ENCODE results near the gene ANKRD44.

Gene ANKRD44

GRCh38 chr2:197156771-197157170 is 153.8 kb downstream of the ANKRD44 start:
- 0 out of 2 replicates have a peak, but pooled peaks cover 4% of the 10 kb centered on the region for H3K9me3 ChIP-seq (ENCODE audit: low read length)
- H3F3A ChIP-seq (ENCODE audit: insufficient read depth, low read length): peaks cover 8% of the 10 kb centered on the region; the same call in 1 of the 2 replicates
- 0 out of 2 replicates have a peak, but pooled peaks cover 2% of the 10 kb centered on the region for H3K79me2 ChIP-seq (ENCODE audit: insufficient read depth, low read length)
- H3K36me3 ChIP-seq (ENCODE audit: insufficient read depth, low read length): peaks cover 10% of the 10 kb centered on the region
- H3K9ac ChIP-seq (ENCODE audit: low read length): no peak overlapping the region
- no peak for TF ChIP-seq EZH2 (IDR thresholded peaks at IDR 0.05; ENCODE audit: borderline replicate concordance, low read length)
- no peak overlapping the region for H3K27ac ChIP-seq (ENCODE audit: low read depth, low read length, poor library complexity, severe bottlenecking)
- H3K27me3 ChIP-seq (ENCODE audit: insufficient read depth, low read length): no peaks in the 10 kb centered on the region
- H3K9me2 ChIP-seq (ENCODE audit: low read depth, low read length): no peaks in the 10 kb centered on the region
- H3K4me3 ChIP-seq (ENCODE audit: low read depth, low read length, poor library complexity, severe bottlenecking): no peak overlapping the region
- H3K4me2 ChIP-seq (ENCODE audit: low read length): no peak overlapping the region
- H2AFZ ChIP-seq (ENCODE audit: low read length): no peak overlapping the region
- H3K4me1 ChIP-seq (ENCODE audit: insufficient read depth, low read length, severe bottlenecking): peaks cover 77% of the 10 kb centered on the region
- H4K20me1 ChIP-seq (ENCODE audit: insufficient read depth, low read length): no peaks in the 10 kb centered on the region

- Histone ChIP-seq H3F3A (ENCODE audit: insufficient read depth, low read length) (peaks cover 8% of the 10 kb centered on the region; the same call in 1 of the 2 replicates), H3K9me2 (ENCODE audit: low read depth, low read length) (no peaks in the 10 kb centered on the region), H3K4me3 (ENCODE audit: low read depth, low read length, poor library complexity, severe bottlenecking) (peak overlapping the region; percentile 39), H3K9ac (ENCODE audit: low read length) (peak overlapping the region; percentile 69), H3K4me1 (ENCODE audit: insufficient read depth, low read length, severe bottlenecking) (peaks cover 68% of the 10 kb centered on the region), H3K27me3 (ENCODE audit: insufficient read depth, low read length) (no peaks in the 10 kb centered on the region), H3K79me2 (ENCODE audit: insufficient read depth, low read length) (0 out of 2 replicates have a peak, but pooled peaks cover 4% of the 10 kb centered on the region), H3K9me3 (ENCODE audit: low read length) (0 out of 2 replicates have a peak, but pooled peaks cover 4% of the 10 kb centered on the region), H2AFZ (ENCODE audit: low read length) (no peak overlapping the region), H3K4me2 (ENCODE audit: low read length) (peak overlapping the region; percentile 69), H4K20me1 (ENCODE audit: insufficient read depth, low read length) (no peaks in the 10 kb centered on the region), H3K27ac (ENCODE audit: low read depth, low read length, poor library complexity, severe bottlenecking) (peak overlapping the region; percentile 100), H3K36me3 (ENCODE audit: insufficient read depth, low read length) (peaks cover 10% of the 10 kb centered on the region)
- TF ChIP-seq, protein P1, sequence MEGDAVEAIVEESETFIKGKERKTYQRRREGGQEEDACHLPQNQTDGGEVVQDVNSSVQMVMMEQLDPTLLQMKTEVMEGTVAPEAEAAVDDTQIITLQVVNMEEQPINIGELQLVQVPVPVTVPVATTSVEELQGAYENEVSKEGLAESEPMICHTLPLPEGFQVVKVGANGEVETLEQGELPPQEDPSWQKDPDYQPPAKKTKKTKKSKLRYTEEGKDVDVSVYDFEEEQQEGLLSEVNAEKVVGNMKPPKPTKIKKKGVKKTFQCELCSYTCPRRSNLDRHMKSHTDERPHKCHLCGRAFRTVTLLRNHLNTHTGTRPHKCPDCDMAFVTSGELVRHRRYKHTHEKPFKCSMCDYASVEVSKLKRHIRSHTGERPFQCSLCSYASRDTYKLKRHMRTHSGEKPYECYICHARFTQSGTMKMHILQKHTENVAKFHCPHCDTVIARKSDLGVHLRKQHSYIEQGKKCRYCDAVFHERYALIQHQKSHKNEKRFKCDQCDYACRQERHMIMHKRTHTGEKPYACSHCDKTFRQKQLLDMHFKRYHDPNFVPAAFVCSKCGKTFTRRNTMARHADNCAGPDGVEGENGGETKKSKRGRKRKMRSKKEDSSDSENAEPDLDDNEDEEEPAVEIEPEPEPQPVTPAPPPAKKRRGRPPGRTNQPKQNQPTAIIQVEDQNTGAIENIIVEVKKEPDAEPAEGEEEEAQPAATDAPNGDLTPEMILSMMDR (IDR thresholded peaks at IDR 0.05; ENCODE audit: low read length): peak; percentile 44
- no peak for TF ChIP-seq EZH2 (IDR thresholded peaks at IDR 0.05; ENCODE audit: borderline replicate concordance, low read length)
These were observed 157.9 kb downstream of the ANKRD44 start for GRCh38 chr2:197152451-197153228.

DNA sequence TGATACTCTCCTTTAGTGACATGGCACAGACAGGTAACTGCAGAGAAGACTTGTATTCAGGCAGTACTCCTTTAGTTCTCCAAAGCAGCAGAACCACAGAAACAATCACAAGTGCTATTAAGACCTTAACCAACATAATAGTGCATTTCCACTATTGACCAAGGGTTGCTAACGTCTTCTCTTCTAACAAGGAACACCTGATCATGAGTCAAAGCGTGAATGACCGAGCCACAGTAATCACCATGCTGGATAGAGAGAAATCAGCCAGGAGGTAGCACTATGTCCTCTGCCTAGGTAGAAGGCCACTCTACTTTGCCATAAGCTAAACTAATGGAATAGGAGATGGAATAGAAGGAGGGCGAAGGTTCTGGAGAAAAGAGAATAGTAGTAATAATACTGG is 161.0 kb downstream of the ANKRD44 start:
- Histone ChIP-seq H3K9me3 (ENCODE audit: low read length) (no peaks in the 10 kb centered on the region), H4K20me1 (ENCODE audit: insufficient read depth, low read length) (no peaks in the 10 kb centered on the region), H3K9me2 (ENCODE audit: low read depth, low read length) (no peaks in the 10 kb centered on the region), H3K4me3 (ENCODE audit: low read depth, low read length, poor library complexity, severe bottlenecking) (no peak overlapping the region), H2AFZ (ENCODE audit: low read length) (no peak overlapping the region), H3K36me3 (ENCODE audit: insufficient read depth, low read length) (peaks cover 8% of the 10 kb centered on the region; the same call in 1 of the 2 replicates), H3K9ac (ENCODE audit: low read length) (no peak overlapping the region), H3K27ac (ENCODE audit: low read depth, low read length, poor library complexity, severe bottlenecking) (peak overlapping the region; percentile 26), H3F3A (ENCODE audit: insufficient read depth, low read length) (peaks cover 11% of the 10 kb centered on the region), H3K79me2 (ENCODE audit: insufficient read depth, low read length) (0 out of 2 replicates have a peak, but pooled peaks cover 4% of the 10 kb centered on the region), H3K4me2 (ENCODE audit: low read length) (no peak overlapping the region), H3K4me1 (ENCODE audit: insufficient read depth, low read length, severe bottlenecking) (peaks cover 90% of the 10 kb centered on the region), H3K27me3 (ENCODE audit: insufficient read depth, low read length) (no peaks in the 10 kb centered on the region)
- TF ChIP-seq EZH2 (IDR thresholded peaks at IDR 0.05; ENCODE audit: borderline replicate concordance, low read length): no peak
- TF ChIP-seq, protein P1 (IDR thresholded peaks at IDR 0.05; ENCODE audit: low read length): no peak
